ENCODE results near the gene USE1.

- TF ChIP-seq CTCF (IDR thresholded peaks at IDR 0.05; ENCODE audit: low read depth, low read length): no peak
- no peak for TF ChIP-seq POLR2A (IDR thresholded peaks at IDR 0.05; ENCODE audit: extremely low read depth, insufficient read length)
- no peak for TF ChIP-seq MAX (IDR thresholded peaks at IDR 0.05; ENCODE audit: low read depth, low read length)
These were observed 40.0 kb downstream of the USE1 start for GRCh38 chr19:17255150-17255621.

All from NB4 (cell line).